ENCODE results near the gene CNTN2. TPM values are rescaled to one million over a fixed set of nuclear protein-coding genes. Genes with fewer than 3 reads are reported as not detected.

The CNTN2 gene
- total and polyA plus RNA-seq, 8 donors = 0.09 to 0.44 (median 0.25) TPM; not detected in 1

DNA sequence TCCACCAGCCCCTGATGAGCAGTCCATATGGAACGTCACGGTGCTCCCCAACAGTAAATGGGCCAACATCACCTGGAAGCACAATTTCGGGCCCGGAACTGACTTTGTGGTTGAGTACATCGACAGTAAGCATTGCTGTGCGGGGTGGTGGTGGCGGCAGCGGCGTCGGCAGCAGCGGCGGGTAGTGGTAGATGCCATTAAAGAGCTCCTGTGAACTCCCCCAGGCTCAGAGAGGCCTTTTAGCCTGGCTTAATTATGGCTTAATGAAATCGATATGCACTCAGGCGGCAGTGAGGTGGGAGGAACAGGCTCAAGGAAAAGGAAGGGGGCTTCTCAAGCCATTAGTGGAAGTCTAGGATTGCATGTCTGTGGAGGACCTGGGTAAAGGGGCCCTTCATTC lies 41.9 kb upstream of the CNTN2 start:
- 91 to 94% methylated on average over 14 of the region's 14 CpGs for WGBS, 2 donors
- ATAC-seq = no peak
- no peak overlapping the region for H3K4me3 ChIP-seq
- TF ChIP-seq, protein P1, sequence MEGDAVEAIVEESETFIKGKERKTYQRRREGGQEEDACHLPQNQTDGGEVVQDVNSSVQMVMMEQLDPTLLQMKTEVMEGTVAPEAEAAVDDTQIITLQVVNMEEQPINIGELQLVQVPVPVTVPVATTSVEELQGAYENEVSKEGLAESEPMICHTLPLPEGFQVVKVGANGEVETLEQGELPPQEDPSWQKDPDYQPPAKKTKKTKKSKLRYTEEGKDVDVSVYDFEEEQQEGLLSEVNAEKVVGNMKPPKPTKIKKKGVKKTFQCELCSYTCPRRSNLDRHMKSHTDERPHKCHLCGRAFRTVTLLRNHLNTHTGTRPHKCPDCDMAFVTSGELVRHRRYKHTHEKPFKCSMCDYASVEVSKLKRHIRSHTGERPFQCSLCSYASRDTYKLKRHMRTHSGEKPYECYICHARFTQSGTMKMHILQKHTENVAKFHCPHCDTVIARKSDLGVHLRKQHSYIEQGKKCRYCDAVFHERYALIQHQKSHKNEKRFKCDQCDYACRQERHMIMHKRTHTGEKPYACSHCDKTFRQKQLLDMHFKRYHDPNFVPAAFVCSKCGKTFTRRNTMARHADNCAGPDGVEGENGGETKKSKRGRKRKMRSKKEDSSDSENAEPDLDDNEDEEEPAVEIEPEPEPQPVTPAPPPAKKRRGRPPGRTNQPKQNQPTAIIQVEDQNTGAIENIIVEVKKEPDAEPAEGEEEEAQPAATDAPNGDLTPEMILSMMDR (IDR thresholded peaks at IDR 0.05) = no peak
- no peak for DNase-seq
- H3K27me3 ChIP-seq = no peaks in the 10 kb centered on the region
- no peak for FAIRE-seq
- no peaks in the 10 kb centered on the region for H3K9me3 ChIP-seq
- no peaks in the 10 kb centered on the region for H3K4me1 ChIP-seq
- H3K36me3 ChIP-seq = no peaks in the 10 kb centered on the region
- H3K27ac ChIP-seq = no peak overlapping the region
- intact Hi-C loops (cut with DNase I) = no loop called here

DNA sequence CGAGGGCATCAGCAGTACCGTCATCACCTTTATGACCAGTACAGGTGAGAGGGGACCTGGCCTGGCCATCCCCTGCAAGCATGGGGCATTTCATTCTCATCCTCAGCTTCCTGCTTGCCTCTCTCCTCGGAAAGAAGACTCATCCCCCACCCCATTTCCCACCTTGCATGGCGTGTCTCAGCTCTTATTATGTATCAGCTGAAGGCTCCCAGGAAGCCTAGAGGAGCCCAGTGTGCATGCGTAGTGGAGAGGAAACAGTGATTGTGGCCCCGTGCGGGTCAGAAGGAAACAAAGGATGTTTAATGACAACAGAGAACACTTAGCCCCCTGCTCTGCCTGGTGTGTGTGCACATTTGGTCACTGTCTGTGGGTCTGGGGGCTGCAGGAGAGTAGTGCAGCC lies 40.3 kb upstream of the CNTN2 start:
- H3K9me3 ChIP-seq = no peaks in the 10 kb centered on the region
- no peak for ATAC-seq
- no peaks in the 10 kb centered on the region for H3K4me1 ChIP-seq
- no peak for FAIRE-seq
- 71 to 75% methylated on average over 7 of the region's 7 CpGs for WGBS, 2 donors
- TF ChIP-seq, protein P1 (IDR thresholded peaks at IDR 0.05) = no peak
- no peaks in the 10 kb centered on the region for H3K27me3 ChIP-seq
- no peak overlapping the region for H3K4me3 ChIP-seq
- no peak for DNase-seq
- H3K36me3 ChIP-seq = no peaks in the 10 kb centered on the region
- intact Hi-C loops (cut with DNase I) = no loop called here
- no peak overlapping the region for H3K27ac ChIP-seq

DNA sequence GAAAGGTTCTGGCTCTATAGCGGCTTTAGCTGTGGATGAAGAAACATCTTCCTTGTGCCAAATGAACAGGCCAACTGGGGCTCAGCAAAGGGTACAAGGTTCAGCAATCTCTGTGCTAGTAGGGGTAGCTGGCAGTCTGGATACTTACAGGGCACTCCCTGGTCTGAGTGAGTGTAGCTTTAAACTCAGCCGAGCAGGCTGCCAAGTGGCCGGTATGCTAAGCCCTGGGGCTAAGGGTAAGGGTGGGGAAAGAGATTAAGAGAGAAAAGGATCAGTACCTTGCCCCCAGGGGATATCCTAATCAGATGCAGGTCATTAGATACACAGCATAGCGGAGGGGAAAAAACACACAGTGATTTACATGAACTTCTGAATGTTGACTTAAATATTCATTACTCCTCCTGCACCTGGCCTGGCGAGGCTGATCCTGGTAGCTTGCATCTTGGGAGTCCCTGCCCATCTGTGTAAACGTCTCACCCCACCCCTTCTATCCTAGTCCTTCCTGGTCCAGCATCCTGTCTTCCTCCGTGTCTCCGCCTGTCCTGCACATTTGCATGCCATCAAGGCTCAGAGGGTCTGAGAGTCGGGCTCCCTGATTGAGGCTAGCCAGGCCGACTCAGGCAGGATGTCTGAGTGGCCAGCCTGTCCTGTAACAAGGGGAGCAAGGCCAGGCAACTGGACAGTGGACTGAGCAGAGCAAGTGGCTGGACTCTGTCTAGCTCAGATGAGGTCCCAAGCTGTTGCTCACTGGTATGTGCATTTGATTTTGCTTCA lies 39.5 kb upstream of the CNTN2 start:
- no peak for FAIRE-seq
- Histone ChIP-seq H3K4me3 (no peak overlapping the region), H3K4me1 (no peaks in the 10 kb centered on the region), H3K27me3 (no peaks in the 10 kb centered on the region), H3K36me3 (no peaks in the 10 kb centered on the region), H3K9me3 (no peaks in the 10 kb centered on the region), H3K27ac (no peak overlapping the region)
- no peak for DNase-seq
- intact Hi-C loops (cut with DNase I) = no loop called here
- WGBS, 2 donors = 60 to 70% methylated on average over 10 of the region's 10 CpGs
- ATAC-seq = peak in 3 of 4 donors; percentile 11 to 33 (median 14)
- TF ChIP-seq, protein P1 (IDR thresholded peaks at IDR 0.05) = no peak

DNA sequence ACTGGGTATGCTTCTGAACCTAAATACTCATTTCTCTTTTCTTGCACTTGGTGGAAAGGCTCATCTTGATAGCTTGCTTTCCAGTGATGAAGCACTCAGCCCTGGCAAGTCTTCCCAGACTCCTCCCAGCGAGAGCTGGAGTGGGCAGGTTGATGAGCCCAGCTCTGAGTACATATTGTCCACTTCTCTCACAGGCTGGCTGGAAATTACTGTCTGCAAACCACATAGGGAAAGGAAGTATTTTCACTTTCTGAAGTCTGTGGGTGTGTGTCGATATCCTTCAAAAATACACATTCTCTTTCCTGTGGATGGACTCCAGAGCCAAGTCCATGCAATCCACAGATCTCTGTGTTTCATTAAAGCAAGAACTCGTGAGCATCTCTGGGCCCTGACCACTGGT lies 38.7 kb upstream of the CNTN2 start:
- Histone ChIP-seq H3K36me3 (no peaks in the 10 kb centered on the region), H3K4me1 (no peaks in the 10 kb centered on the region), H3K27me3 (no peaks in the 10 kb centered on the region), H3K9me3 (no peaks in the 10 kb centered on the region), H3K4me3 (no peak overlapping the region), H3K27ac (no peak overlapping the region)
- intact Hi-C loops (cut with DNase I) = no loop called here
- no peak for FAIRE-seq
- peak in 3 of 4 donors; percentile 37 to 47 (median 45) for ATAC-seq
- TF ChIP-seq, protein P1 (IDR thresholded peaks at IDR 0.05) = no peak
- DNase-seq = no peak
- WGBS, 2 donors = 70 to 82% methylated on average over 3 of the region's 3 CpGs

DNA sequence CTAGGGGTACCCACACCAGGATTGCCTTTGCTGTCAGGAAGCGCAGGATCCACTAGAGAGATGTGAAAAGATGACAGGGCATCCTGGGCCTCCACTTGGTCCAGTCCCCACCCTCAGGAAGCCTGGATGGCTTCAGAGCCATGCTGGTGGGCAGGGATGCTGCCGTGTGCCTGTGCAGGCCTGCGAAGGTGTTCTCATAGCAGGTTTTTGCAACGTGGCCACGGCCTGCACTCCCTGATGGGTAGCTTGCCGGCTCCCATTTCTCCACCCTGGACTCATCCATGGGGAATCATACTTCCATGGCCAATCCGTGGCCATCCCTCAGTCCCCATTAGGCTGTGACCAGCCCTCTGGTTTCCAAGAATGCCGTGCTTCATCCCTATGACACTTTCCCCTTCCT lies 34.1 kb upstream of the CNTN2 start:
- no peaks in the 10 kb centered on the region for H3K4me1 ChIP-seq
- H3K36me3 ChIP-seq = no peaks in the 10 kb centered on the region
- no peaks in the 10 kb centered on the region for H3K27me3 ChIP-seq
- 73 to 87% methylated on average over 8 of the region's 8 CpGs for WGBS, 2 donors
- H3K27ac ChIP-seq = no peak overlapping the region
- H3K9me3 ChIP-seq = no peaks in the 10 kb centered on the region
- DNase-seq = no peak
- no peak for FAIRE-seq
- intact Hi-C loops (cut with DNase I) = no loop called here
- no peak for ATAC-seq
- TF ChIP-seq, protein P1 (IDR thresholded peaks at IDR 0.05) = no peak
- no peak overlapping the region for H3K4me3 ChIP-seq

Data from pancreas (tissue), 10 donors.